Inferior parietal cortex (tissue), 1 donor: ENCODE results near the gene NPSR1.
"Not testable (repeated sequence)": the region's sequence is repeated elsewhere in the genome, so short reads cannot be mapped to it uniquely, and the experiment has no call there.

ENCODE experiments used
- DNase-seq: peaks from one replicate; pipeline ENCODE4 v3.0.0-alpha.2; 2016; ENCODE audit errors: extremely low spot score

NPSR1 gene

DNA sequence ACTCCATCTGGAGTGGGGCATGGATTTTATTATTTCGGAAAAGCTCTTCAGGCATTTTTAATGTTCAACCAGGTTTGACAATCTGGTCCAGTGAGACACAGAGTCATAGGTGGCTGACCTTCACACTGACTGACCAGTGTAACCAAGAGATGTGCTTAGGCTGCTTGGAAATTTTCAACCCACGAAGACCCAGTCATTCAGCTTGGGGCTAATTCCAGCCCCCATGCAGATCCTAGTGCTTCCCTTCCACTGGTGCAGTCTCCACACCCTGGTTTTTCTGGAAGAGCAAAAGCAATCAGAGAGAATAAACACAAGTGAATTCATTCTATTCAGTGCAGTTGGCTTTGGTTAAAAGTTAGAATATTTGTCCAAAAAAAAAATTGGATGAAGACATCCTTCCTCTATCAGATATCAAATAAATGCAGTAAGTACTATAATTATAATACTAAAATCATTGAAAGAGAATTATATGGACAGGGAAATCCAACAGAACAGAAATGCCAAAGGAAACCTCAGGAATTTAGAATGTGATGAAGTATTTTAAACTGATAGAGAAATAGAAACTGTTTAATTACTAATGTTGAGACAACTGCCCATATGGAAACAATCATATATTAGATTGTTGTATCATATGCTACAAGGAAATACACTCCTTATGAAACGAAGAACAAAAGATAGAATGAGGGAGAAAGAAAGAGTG lies 178.0 kb downstream of the NPSR1 start:
- no peak for DNase-seq

- DNase-seq: no peak
Observed at GRCh38 chr7:34837316-34837715, 179.3 kb downstream of the NPSR1 start.

DNA sequence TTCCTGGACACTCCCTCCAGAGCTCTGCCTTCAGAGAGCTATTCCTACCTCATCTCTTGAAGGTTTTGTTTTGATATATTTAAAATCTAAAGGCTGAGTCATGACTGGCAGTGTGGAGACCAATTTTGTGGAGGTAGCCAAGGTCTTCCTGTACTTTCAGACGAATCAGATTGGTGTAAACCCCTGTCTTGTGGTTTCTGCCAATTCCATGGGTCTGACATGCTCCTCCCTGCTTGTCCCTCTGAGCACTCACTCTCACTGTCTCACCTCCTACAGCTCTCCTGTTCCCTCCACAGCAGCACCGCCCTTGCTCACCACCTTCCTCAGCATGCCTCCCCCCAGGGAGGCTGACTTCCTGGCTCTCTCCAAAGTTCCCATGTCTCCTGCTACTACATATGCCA lies 179.8 kb downstream of the NPSR1 start:
- DNase-seq: no peak

GRCh38 chr7:34838329-34838728 lies 180.3 kb downstream of the NPSR1 start:
- DNase-seq: no peak

GRCh38 chr7:34839645-34840044 lies 181.6 kb downstream of the NPSR1 start:
- no peak for DNase-seq

GRCh38 chr7:34840176-34840785 lies 182.3 kb downstream of the NPSR1 start:
- DNase-seq: no peak

GRCh38 chr7:34841326-34841725 lies 183.3 kb downstream of the NPSR1 start:
- DNase-seq: no peak

DNA sequence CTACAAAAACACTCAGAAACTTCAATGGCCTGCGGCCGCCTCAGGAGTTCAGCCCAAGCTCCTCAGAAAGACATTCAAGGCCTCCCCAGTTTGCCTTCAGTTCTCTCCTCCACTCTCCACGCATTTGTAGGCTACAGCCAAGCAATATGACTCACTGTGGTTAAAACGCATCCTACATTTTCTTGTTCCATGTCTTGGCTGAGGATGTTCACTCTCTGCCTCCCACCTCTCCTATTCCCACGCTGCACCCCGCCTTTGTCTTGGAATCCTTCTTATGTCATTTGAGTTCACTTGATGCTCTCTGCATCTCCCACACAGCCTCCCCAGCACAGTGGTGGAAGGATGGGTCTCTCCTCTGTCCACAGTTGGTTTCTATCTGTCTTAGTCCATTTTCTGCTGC lies 184.8 kb downstream of the NPSR1 start:
- DNase-seq: peak; percentile 41

DNA sequence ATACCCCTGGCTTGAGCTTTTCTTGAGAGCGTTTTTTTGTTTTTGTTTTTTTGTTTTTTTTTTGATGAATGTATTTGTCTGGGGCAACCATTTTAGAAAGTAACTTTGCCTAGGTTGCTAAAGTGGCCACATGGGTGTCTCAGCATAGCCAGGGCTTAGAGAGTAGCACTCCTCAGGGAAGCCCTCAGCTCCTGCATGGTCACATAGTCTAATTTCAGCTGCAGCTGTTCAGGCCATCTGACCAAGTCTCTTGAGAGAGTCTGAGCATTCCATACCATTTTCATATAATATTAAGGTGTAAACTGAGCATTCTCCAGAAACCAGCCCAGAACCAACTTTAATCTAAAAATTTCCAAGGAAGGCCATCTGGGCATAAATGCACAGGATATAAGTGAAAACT lies 186.4 kb downstream of the NPSR1 start:
- no peak for DNase-seq

GRCh38 chr7:34844936-34845665 lies 187.1 kb downstream of the NPSR1 start:
- DNase-seq: no peak

DNA sequence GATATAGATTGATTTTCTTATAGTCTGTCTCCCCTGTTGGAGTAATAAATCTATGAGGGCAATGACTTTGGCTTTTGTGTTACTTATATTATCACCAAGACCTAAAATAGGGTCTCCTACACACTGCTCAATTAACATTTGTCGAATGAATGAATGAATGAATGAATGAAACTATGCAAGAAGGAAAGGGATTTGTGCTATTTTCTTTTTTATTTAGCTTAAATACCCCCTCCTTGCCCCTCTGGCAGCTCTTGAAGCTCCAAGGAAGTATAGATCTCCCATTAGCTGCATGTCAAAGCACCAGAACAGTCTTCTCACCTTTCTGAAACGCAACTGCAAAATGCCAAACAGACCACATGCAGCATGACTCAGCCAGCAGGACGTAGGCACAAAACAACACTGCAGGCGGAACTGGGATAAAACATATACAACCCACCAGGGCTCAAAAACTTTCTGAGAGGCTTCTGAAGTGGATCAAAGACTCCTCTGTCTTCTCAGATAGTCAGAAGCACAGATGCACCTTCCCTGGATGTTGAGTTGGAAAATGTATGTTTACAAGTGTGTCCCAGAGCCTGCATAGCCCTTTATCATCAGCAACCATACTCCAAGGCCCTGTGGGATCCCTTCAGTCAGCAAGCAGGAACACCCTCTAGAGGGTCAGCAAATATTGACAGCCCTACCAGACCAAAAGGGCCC lies 187.8 kb downstream of the NPSR1 start:
- DNase-seq: no peak

- DNase-seq: no peak
Observed at GRCh38 chr7:34846976-34847375, 189.0 kb downstream of the NPSR1 start.

DNA sequence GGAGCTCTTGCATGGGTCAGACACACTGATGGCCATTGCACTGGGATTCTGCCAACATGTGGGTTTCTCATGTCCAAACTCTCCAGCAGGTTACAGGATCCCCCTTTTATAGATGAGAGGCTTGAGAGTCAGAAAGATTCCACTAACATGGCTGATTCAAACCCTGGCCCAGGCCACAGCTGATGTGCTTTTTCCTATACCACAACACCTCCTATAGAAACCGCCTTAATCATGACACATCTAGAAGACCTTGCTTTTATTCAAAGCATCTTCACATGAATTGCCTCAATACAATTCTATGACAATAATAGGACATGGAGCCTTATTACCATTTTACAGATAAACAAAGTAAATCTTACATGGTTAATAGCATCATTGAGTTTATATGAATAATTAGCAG lies 190.7 kb downstream of the NPSR1 start:
- no peak for DNase-seq

DNA sequence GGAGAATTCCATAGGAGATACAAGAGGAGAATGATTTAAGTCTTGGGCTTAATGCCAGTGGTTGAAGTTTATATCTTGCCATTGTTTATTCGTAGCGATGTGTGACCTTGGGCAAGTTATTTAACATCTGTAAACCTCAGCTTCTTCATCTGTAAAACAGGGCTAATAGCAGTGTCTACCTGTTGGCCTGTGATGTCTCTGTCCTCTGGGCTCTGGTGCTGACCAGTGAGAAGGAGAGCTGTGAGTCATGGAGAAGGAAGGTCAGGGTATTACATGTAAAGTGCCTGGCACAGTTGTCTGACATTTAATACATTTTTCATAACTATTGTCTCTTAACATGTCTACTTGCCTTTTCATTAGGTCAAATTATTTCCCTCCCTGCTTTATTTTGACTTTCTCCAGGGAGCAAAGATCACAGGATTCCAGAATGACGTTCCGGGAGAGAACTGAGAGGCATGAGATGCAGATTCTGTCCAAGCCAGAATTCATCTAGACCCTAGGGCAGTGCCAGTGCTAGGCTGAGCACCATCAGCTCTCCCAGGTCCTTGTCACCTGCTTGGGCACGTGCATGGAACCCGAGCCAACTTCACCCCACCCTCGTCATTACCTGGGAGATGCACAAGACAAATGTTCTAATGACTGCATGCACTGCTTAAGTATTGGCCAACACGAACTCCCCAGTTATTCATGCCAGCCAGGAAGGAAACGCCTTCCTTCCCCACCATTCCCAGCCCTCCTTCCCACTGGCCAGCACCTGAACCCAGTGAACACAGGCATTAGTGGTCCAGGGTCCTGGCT lies 191.3 kb downstream of the NPSR1 start:
- no peak for DNase-seq

DNA sequence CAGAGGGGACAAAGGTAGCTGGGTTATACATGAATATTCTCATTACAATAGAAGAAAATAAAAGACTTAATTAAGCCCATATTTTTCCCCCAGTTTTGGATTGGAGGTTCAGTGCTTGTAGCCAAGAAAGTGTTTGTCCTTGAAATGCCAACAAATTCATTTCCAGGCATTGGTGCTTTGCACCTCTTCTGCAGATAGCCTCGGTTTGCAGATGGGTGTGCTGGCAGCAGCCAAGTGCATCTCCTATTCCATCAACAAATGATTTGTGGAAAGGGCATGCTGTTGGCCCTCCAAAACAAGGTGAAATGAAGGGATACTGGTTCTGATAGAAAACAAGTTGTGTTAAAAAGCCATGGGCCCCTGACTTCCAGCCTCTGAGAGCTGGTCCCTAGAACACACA lies 192.0 kb downstream of the NPSR1 start:
- DNase-seq: no peak

GRCh38 chr7:34850681-34851080 lies 192.7 kb downstream of the NPSR1 start:
- no peak for DNase-seq

GRCh38 chr7:34851431-34851830 lies 193.4 kb downstream of the NPSR1 start:
- no peak for DNase-seq

DNA sequence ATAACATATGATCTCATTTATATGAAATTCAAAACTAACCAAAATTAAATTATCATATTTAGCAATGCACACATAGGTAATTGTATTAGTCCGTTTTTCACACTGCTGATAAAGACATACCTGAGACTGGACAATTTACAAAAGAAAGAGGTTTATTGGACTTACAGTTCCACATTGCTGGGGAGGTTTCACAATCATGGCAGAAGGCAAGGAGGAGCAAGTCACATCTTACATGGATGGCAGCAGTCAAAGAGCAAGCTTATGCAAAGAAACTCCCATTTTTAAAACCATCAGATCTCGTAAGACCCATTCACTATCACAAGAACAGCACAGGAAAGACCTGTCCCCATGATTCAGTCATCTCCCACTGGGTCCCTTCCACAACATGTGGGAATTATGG lies 200.4 kb downstream of the NPSR1 start:
- DNase-seq: not testable (repeated sequence)

DNA sequence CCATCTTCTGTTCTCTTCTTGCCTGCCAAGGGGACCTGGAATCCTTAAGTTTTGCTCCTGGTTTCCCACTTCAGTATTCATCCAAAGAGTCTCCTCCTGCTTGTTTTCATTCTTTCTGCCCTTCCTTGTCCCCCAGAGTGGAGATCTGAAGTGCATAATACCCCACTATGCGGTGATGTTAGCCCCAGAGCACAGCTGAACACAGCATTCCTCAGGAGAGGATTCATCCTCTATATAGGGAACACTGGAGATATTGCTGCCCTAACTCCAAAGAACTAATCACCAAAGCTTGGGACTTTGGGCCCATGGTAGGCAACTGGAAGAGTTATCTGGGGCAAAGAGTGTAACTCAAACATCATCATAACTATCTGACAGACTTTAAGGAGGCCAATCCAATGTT lies 201.3 kb downstream of the NPSR1 start:
- DNase-seq: not testable (repeated sequence)

GRCh38 chr7:34866222-34866621 lies 208.2 kb downstream of the NPSR1 start:
- not testable (repeated sequence) for DNase-seq

DNA sequence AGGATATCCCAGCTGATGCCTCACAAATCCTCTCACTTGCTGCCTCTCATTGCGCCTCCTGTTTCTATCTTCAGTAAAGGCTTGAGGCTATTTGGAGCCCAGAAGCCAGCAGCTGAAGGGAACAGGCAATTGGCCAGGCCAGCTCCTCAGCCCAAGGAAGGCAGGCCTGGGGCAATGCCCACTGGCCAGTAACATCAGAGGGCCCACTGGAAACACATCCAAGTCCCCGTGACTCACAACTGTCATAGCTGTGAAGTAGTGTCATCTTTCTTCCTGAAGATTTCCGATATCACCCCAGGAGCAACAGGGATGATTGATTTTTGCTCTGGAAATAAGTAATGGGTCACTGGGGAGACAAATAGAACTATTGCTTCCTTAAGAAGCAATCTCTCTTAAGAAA lies 209.3 kb downstream of the NPSR1 start:
- not testable (repeated sequence) for DNase-seq

DNA sequence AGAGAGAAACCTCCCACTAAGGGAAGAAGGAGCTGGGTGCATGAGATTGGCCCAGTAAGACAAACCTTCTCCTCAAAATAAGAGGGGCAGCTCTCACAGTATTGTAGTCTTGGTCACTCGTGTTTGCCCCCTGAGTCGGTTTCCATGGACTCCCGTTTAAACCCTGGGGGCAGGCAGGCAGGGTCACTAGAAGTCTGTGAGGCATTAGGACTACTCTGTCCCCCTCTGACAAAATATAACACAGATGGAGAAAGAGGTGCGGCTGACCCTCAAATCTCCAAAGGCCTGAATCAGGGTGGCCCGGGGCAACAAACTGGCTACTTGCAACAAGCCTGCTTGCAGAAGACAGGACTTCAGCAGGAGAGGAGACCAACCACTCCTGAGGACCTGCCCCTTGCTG lies 210.6 kb downstream of the NPSR1 start:
- not testable (repeated sequence) for DNase-seq
